ENCODE data around the gene PARP11.
"Not testable (repeated sequence)": the region's sequence is repeated elsewhere in the genome, so short reads cannot be mapped to it uniquely, and the experiment has no call there.

The PARP11 gene

DNA sequence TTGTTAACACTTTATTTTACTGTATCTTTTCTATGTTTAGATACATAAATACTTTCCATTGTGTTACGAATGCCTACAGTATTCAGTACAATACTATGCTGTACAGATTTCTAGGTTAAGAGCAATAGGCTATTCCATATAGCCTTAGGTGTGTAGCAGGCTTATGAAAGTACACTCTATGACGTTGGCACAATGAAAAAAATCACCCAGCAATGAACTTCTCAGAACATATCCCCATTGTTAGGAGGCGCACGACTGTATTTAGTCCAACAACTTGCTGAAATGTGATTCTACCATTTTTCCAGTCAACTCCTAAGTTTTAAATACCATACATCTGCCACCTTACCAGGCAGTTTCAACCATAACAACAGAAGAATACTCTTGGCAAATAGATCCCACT lies 1.8 kb downstream of the PARP11 start:
- H3K4me3 ChIP-seq (replicated peaks; ENCODE audit: low read depth, low read length): no peak overlapping the region

DNA sequence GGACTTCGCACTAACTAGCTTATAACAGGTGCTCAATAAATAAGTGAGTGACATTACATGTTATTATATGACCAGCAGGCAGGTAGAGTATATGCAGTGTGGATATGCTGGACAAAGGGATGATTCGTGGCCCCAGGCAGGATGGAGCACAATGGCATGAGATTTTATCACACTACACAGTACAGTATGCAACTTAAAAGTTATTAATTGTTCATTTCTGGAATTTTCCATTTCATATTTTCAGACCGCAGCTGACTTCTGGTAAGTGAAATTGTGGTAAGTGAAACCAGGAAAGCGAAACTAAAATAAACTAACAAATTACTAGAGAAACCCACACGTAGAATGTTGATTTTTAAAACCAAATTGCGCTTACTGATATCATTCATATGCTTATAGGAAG lies 3.3 kb downstream of the PARP11 start:
- TF ChIP-seq, protein P1, sequence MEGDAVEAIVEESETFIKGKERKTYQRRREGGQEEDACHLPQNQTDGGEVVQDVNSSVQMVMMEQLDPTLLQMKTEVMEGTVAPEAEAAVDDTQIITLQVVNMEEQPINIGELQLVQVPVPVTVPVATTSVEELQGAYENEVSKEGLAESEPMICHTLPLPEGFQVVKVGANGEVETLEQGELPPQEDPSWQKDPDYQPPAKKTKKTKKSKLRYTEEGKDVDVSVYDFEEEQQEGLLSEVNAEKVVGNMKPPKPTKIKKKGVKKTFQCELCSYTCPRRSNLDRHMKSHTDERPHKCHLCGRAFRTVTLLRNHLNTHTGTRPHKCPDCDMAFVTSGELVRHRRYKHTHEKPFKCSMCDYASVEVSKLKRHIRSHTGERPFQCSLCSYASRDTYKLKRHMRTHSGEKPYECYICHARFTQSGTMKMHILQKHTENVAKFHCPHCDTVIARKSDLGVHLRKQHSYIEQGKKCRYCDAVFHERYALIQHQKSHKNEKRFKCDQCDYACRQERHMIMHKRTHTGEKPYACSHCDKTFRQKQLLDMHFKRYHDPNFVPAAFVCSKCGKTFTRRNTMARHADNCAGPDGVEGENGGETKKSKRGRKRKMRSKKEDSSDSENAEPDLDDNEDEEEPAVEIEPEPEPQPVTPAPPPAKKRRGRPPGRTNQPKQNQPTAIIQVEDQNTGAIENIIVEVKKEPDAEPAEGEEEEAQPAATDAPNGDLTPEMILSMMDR (IDR thresholded peaks at IDR 0.05; ENCODE audit: low read depth, low read length, missing control alignments): no peak
- H3K4me3 ChIP-seq (replicated peaks; ENCODE audit: low read depth, low read length): no peak overlapping the region
- no peak for DNase-seq (ENCODE audit: extremely low read depth, low read depth)

More for the DNA sequence above, 1.8 kb downstream of the PARP11 start:
- TF ChIP-seq, protein P1 (IDR thresholded peaks at IDR 0.05; ENCODE audit: low read depth, low read length, missing control alignments): no peak
- no peak for DNase-seq (ENCODE audit: extremely low read depth, low read depth)

DNA sequence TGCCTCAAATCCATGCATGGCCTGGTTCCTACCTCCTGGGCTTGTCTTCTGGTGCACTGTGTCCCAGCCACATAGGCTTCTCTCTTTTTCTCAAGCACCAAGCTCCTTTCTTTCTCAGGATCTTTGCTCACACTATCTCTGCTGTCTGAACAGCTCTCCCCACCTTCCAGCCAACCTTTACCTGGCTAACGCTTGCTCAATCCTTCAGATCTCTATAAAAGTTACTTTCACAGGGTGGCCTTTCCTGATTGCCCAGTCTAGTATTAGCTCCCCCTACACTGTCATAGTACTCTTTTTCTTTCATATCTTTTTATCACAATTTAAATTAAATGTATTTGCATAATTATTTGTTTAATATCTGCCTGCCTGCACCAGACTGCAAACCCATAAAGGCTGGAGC lies 3.8 kb downstream of the PARP11 start:
- DNase-seq (ENCODE audit: extremely low read depth, low read depth): no peak
- H3K4me3 ChIP-seq (replicated peaks; ENCODE audit: low read depth, low read length): no peak overlapping the region
- TF ChIP-seq, protein P1 (IDR thresholded peaks at IDR 0.05; ENCODE audit: low read depth, low read length, missing control alignments): no peak

DNA sequence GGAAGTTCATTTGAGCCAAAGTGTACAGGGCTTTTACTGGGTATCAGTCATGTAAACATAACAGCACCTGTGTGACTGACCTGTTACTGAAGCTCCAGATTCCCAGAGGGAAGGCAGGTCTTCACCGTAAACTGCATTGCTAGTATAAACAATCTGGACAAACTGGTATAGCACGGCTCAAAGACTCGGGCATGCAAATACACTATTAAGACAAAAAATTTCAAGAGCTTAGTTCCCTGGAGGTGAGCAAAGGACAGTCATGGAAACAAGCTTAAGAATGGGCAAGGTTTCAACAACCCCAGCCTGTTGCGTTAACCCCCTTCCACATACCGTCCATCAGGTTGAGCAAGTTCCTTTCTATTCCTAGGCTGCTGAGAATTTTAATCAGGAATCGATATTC lies 9.4 kb downstream of the PARP11 start:
- TF ChIP-seq, protein P1 (IDR thresholded peaks at IDR 0.05; ENCODE audit: low read depth, low read length, missing control alignments): no peak
- H3K4me3 ChIP-seq (replicated peaks; ENCODE audit: low read depth, low read length): no peak overlapping the region
- DNase-seq (ENCODE audit: extremely low read depth, low read depth): no peak

DNA sequence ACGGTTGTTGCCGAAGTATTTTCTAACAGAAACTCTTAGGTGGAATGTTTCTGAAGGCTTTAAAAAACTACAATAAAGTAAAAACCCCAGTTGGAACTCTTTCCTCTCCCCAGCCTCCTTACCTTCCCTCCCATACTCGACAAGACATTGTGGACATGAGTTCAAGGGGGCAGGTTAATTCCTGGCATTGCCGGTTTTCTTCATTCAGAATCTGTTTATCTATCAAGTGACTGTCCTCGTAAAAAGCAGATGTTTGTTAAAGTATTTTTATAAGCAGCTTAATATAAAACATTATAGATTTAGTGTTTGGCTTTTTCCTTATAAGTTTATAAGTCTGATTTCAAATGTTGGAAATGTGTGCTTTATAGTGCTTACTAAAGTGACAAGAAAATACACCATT lies 30.7 kb downstream of the PARP11 start:
- DNase-seq (ENCODE audit: extremely low read depth, low read depth): no peak
- TF ChIP-seq, protein P1 (IDR thresholded peaks at IDR 0.05; ENCODE audit: low read depth, low read length, missing control alignments): no peak
- H3K4me3 ChIP-seq (replicated peaks; ENCODE audit: low read depth, low read length): no peak overlapping the region

DNA sequence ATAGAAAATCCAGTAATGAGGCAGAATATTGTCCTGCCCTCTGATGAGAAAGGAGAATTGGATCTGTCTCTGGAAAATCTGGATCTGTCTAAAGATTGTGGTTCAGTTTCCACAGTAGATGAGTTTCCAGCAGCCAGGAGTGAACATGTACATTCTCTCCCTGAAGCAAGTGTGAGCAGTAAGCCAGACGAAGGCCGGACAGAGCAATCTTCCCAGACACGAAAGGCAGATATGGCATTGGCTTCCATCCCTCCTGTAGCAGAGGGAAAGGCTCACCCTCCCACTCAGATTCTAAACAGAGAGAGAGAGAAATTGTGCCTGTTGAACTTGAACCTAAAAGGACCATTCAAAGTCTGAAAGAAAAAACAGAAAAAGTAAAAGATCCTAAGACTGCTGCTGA lies 31.4 kb downstream of the PARP11 start:
- TF ChIP-seq, protein P1 (IDR thresholded peaks at IDR 0.05; ENCODE audit: low read depth, low read length, missing control alignments): no peak
- H3K4me3 ChIP-seq (replicated peaks; ENCODE audit: low read depth, low read length): no peak overlapping the region
- DNase-seq (ENCODE audit: extremely low read depth, low read depth): no peak

DNA sequence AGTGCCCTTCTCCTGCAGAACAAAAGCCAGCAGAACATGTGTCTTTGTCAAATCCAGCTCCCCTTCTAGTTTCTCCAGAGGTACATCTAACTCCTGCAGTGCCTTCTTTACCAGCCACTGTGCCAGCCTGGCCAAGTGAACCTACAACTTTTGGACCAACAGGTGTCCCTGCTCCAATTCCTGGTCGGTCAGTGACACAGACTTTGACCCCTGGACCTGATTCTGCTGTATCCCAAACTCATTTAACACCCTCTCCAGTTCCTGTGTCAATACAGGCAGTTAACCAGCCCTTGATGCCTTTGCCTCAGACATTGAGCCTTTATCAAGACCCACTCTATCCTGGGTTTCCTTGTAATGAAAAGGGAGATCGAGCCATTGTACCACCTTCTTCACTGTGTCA lies 32.4 kb downstream of the PARP11 start:
- H3K4me3 ChIP-seq (replicated peaks; ENCODE audit: low read depth, low read length); DNase-seq (ENCODE audit: extremely low read depth, low read depth): not testable (repeated sequence)

DNA sequence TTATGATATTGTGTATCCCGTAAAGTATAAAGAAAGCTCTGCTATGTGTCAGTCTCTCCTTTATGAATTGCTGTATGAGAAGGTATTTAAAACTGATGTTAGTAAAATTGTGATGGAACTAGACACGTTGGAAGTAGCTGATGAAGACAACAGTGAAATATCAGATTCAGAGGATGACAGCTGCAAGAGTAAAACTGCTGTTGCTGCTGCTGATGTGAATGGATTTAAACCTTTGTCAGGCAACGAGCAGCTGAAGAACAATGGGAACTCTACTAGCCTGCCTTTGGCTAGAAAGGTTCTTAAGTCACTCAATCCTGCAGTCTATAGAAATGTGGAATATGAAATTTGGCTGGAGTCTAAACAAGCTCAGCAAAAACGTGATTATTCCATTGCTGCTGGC lies 33.5 kb downstream of the PARP11 start:
- not testable (repeated sequence) for H3K4me3 ChIP-seq (replicated peaks; ENCODE audit: low read depth, low read length); DNase-seq (ENCODE audit: extremely low read depth, low read depth)

DNA sequence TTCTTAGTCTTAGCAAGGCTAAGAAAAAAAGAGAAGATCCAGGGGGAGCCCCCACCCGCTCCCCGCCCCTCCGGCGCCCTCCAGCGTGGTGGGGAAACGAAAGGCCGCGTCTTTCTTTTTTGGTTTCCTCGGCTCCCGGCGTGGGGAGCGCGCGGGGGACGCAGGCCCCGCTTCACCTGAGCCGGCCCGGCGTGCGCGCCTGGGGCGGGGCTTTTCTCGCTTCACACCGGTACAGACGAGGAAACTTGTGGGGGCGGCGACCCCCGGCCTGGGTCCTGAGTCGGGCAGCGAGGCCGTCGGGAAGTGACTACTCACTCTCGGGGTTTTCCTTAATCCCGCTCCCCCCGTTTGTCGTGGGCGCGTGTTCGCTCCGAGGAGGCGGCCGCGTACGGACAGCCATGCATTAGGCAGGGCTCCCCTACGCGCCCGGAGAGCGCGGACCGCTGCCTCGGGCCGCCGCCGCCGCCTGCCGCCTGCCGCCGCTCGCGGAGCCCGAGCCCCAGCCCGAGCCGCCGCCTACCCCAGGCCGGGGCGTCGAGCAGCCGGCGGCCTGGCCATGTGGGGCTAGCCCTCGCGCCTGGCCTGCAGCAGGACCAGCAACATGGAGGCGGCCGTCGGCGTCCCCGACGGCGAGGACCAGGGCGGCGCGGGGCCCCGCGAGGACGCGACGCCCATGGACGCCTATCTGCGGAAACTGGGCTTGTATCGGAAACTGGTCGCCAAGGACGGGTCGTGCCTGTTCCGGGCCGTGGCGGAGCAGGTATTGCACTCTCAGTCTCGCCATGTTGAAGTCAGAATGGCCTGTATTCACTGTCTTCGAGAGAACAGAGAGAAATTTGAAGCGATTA lies 34.3 kb downstream of the PARP11 start:
- not testable (repeated sequence) for H3K4me3 ChIP-seq (replicated peaks; ENCODE audit: low read depth, low read length); DNase-seq (ENCODE audit: extremely low read depth, low read depth)

All from HFF-Myc (cell line).